Epithelial cell of proximal tubule (primary cell): ENCODE measurements around the gene KCTD15. TPM values are rescaled to one million over a fixed set of nuclear protein-coding genes. Genes with fewer than 3 reads are reported as not detected.

Experiments used
- DNase-seq: peaks from one replicate; pipeline ENCODE4 v3.0.0-alpha.2; 2011; ENCODE audit warnings: low read depth
- H3K4me3 ChIP-seq: 2 replicates; pipeline ENCODE4 v1.5.1; 2011; ENCODE audit warnings: low read depth, mild to moderate bottlenecking, low read length
- total RNA-seq: library from RNA; depleted of rRNA; stranded (reverse); fragments of >200 nt; gene quantifications from 2 replicates; pipeline ENCODE4 v1.2.3, GENCODE V29; 2015
- TF ChIP-seq, protein P1 (sequence below): conservative IDR thresholded peaks from 2 replicates; pipeline ENCODE4 v1.5.1; 2012; ENCODE audit warnings: low read depth, mild to moderate bottlenecking, low read length

KCTD15 gene
- total RNA-seq, 1 donor from 2014 or later: 22.4 TPM

DNA sequence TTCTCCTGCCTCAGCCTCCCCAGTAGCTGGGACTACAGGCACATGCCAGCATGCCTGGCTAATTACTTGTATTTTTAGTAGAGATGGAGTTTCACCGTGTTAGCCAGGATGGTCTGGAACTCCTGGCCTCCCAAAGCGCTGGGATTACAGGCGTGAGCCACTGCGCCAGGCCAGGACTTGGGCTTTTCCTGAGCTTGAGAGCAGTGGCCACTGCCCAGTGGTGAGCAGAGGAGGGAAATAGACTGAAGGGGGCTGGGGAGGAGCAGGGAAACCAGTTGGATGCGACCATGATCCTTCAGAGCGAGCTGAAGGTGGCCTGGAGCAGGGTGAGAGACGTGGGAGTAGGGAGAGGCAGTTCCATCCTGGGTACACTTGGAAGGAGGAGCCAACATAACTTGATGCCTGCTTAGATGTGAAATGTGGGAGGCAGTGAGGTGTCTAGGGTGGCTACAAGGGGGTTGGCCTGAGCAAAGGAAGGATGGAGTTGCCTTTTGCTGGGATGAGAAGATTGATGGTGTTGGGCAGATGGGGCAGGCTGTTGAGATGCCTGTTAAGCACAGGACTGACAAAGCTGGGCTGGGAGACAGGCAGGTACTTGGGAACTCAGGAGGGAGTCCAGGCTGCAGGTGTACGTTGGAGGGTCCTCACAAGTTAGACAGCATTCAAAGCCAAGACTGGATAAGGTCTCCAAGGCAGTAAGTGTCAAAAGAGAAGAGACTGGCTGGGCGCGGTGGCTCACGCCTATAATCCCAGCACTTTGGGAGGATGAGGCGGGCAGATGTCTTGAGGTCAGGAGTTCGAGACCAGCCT is 31.8 kb downstream of the KCTD15 start:
- TF ChIP-seq, protein P1, sequence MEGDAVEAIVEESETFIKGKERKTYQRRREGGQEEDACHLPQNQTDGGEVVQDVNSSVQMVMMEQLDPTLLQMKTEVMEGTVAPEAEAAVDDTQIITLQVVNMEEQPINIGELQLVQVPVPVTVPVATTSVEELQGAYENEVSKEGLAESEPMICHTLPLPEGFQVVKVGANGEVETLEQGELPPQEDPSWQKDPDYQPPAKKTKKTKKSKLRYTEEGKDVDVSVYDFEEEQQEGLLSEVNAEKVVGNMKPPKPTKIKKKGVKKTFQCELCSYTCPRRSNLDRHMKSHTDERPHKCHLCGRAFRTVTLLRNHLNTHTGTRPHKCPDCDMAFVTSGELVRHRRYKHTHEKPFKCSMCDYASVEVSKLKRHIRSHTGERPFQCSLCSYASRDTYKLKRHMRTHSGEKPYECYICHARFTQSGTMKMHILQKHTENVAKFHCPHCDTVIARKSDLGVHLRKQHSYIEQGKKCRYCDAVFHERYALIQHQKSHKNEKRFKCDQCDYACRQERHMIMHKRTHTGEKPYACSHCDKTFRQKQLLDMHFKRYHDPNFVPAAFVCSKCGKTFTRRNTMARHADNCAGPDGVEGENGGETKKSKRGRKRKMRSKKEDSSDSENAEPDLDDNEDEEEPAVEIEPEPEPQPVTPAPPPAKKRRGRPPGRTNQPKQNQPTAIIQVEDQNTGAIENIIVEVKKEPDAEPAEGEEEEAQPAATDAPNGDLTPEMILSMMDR: no peak
- H3K4me3 ChIP-seq: no peak overlapping the region
- no peak for DNase-seq

DNA sequence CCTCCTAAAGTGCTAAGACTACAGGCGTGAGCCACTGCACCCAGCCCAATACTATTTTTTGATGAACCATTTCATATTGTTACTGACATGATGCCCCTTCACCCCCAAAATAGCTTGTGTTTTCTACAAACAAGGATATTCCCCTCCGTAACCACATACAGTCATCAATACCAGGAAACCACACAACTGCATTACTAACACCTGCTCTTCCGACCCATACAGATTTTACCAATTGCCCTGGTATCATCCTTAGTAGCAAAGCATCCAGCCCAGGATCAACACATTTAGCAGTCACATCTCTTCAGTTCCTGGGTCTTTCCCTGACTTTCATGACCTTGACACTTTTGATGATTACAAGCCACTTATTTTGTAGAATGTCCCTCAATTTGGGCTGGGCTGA is 33.6 kb downstream of the KCTD15 start:
- H3K4me3 ChIP-seq: no peak overlapping the region
- no peak for DNase-seq
- TF ChIP-seq, protein P1: no peak

DNA sequence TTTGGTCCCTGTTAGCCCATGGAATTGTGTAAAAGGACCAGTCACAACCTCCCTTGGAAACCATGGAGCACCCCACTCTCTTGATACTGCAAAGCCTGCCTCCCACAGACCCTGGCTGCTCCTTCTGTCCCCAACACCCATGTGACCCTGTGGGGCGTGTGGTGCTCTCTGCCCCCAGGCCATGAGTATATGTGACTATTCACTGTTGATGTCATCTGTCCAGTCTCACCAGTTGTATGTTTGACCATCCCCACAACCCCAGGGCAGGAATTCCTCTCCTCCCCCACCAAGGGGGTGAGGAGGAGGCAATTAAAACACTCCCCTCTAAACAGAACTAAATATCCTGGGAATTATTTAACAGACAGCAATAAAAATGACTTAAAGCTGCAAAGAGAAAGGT is 35.2 kb downstream of the KCTD15 start:
- no peak for DNase-seq
- TF ChIP-seq, protein P1: no peak
- no peak overlapping the region for H3K4me3 ChIP-seq

DNA sequence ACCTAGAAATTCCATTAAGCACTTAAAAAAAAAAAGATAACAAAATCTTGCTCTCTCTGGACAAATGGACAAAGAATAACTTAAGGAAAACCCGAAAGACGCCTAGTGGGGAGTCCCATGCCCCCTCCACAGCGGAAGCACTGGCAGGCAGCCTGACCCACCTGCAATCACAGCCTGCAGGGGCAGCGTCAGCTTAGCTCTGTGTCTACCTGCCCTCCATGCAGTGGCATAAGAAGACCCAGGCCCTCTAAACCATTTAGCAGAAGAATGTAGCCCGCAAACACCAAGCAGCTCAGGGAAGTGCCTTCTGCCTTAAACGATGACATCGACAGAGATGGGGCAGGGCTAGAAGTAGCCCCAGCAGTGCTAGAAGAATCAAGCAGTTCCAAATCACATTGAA is 36.0 kb downstream of the KCTD15 start:
- DNase-seq: no peak
- TF ChIP-seq, protein P1: no peak
- H3K4me3 ChIP-seq: no peak overlapping the region

DNA sequence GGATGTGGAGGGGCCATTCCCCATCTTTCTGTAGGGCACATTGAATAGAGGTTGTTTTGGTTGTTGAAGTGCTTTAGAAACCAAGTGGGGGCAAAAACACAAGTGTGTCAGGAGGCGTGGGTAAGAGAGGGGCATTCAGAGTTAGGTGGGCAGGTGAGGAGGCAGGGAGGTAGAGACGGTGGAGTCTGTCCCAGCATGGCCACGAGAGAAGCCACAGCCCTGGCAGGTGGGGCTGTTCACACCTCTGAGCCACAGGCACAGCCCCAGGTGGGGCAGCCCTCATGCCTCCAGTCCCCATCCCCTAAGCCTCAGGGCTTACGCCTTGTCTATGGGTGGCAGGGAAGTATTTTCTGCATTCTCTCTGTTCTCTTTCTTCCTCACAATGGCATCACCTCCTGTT is 43.7 kb downstream of the KCTD15 start:
- H3K4me3 ChIP-seq: no peak overlapping the region
- DNase-seq: no peak
- TF ChIP-seq, protein P1: no peak

DNA sequence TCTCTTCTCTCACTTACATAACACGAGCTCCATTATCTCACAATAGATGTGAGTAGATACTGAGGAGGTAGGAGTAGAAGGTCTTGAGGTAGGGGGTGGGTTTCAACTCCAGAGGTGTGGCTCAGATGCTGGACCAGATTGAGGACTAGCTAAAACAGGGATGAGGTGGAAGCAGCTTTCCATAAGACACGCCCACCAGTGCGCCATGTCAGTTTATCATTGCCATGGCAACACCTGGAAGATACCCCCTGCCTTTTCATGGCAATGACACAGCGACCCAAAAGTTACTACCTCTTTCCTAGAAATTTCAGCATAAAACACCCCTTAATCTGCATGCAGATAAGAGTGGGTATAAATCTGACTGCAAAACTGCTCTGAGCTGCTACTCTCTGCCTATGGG is 44.1 kb downstream of the KCTD15 start:
- no peak for DNase-seq
- TF ChIP-seq, protein P1: no peak
- no peak overlapping the region for H3K4me3 ChIP-seq

DNA sequence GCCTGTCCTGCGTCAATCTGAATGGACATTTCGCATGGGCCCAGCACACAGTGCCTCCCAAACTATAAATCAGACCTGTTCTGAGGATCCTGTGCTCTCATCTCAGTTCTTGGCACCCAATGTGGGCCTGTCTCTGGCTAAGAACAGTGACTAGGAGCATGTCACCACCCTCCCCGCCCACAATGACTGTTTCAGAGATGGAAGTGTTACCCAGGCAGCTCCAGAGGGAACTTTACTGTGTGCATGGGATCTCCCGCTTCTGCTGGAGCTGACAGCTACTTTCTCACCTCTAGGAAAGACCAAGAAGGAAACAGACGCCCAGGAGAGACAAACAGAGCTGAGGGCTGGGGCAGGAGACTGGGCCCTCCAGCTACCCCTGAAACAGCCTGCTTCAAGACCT is 45.0 kb downstream of the KCTD15 start:
- H3K4me3 ChIP-seq: no peak overlapping the region
- TF ChIP-seq, protein P1: no peak
- DNase-seq: no peak
